GM23338 (cell line): ENCODE data around the gene ST7L.

Experiments used
- CTCF ChIP-seq, 2 experiments: fragments of 200-600 bp in 1 of 2; sonication (generic) in 1 of 2; conservative IDR thresholded peaks; 2 replicates each; pipeline versions ENCODE4 v1.5.1 to v1.6.1; 2016 to 2017; ENCODE audit warnings: antibody characterized with exemption in 2 of 2, low read depth in 2 of 2, mild to moderate bottlenecking in 2 of 2, moderate library complexity in 1 of 2
- ETS1 ChIP-seq: IDR thresholded peaks from 2 replicates; pipeline ENCODE4 v1.6.1; 2016; ENCODE audit warnings: antibody characterized with exemption
- EZH2 ChIP-seq: fragments of 200-600 bp; sonication (generic); IDR thresholded peaks from one replicate; pipeline ENCODE4 v1.8.0; 2017; ENCODE audit warnings: antibody characterized with exemption, mild to moderate bottlenecking, low read depth; ENCODE audit not compliant: unreplicated experiment
- EZH2phosphoT487 ChIP-seq: fragments of 200-600 bp; sonication (generic); IDR thresholded peaks from one replicate; pipeline ENCODE4 v1.8.1; 2018; ENCODE audit warnings: antibody characterized with exemption; ENCODE audit not compliant: unreplicated experiment
- POLR2AphosphoS5 ChIP-seq: IDR thresholded peaks from 2 replicates; pipeline ENCODE4 v1.6.1; 2016; ENCODE audit warnings: antibody characterized with exemption, low read depth
- REST ChIP-seq: IDR thresholded peaks from one replicate; pipeline ENCODE4 v1.6.1; 2018; ENCODE audit warnings: antibody characterized with exemption; ENCODE audit not compliant: unreplicated experiment

GRCh38 chr1:112626887-112627286, 7.9 kb upstream of the ST7L start:
- no peak for TF ChIP-seq CTCF (conservative IDR thresholded peaks at IDR 0.05; ENCODE audit: low read depth in 2 of 2)
- TF ChIP-seq REST = no peak
- TF ChIP-seq POLR2AphosphoS5 = no peak
- no peak for TF ChIP-seq EZH2
- no peak for TF ChIP-seq EZH2phosphoT487
- TF ChIP-seq ETS1 = no peak
